B cell (primary cell): ENCODE measurements around the gene TBC1D25. TPM values are rescaled to one million over a fixed set of nuclear protein-coding genes. Genes with fewer than 3 reads are reported as not detected.

Experiments used
- ATAC-seq: fragments of 200-7000 bp; cut with Tn5 transposase; one replicate; pipeline ENCODE4 v1.10.0; 2021; ENCODE audit warnings: low read depth, mild to moderate bottlenecking, moderate number of reproducible peaks, moderate library complexity
- CTCF ChIA-PET: fragments of 350-600 bp; sonication (Branson Sonifier 250); formaldehyde crosslinking; loops from one replicate; lab custom pipeline; 2021; ENCODE audit warnings: antibody characterized with exemption, inconsistent platforms; lab: Charles Lee
- POLR2A ChIA-PET: fragments of 350-600 bp; sonication (Branson Sonifier 250); formaldehyde crosslinking; loops from one replicate; lab custom pipeline; 2021; ENCODE audit warnings: antibody characterized with exemption; lab: Charles Lee
- DNase-seq: peaks from one replicate; pipeline ENCODE4 v3.0.0; 2013
- H2AFZ ChIP-seq: 2 replicates; pipeline ENCODE4 v1.6.1; 2012; ENCODE audit warnings: mild to moderate bottlenecking, low read depth, low read length; ENCODE audit not compliant: insufficient read depth, poor library complexity, severe bottlenecking
- H3K27ac ChIP-seq, 2 donors: 1 replicate in 1 of 2; 2 replicates in 1 of 2; pipeline ENCODE4 v1.5.1; 2012 to 2013; ENCODE audit warnings: low read length in 2 of 2, mild to moderate bottlenecking in 2 of 2, moderate library complexity in 1 of 2
- H3K27me3 ChIP-seq, 4 experiments: fragments of 200-600 bp in 1 of 4; sonication (generic) in 1 of 4; replicated peaks in 1 of 4; 1 replicate in 2 of 4; 2 replicates in 2 of 4; pipeline versions ENCODE4 v1.6.1 to v1.7.0; 2013 to 2016; ENCODE audit warnings: low read length in 3 of 4, mild to moderate bottlenecking in 2 of 4, mixed read lengths in 1 of 4, moderate library complexity in 1 of 4; ENCODE audit not compliant: insufficient read depth in 4 of 4, control insufficient read depth in 3 of 4; ENCODE audit errors: control extremely low read depth in 1 of 4
- H3K36me3 ChIP-seq, 2 experiments: replicated peaks in 1 of 2; 1 replicate in 1 of 2; 2 replicates in 1 of 2; pipeline versions ENCODE4 v1.6.1 to v1.7.1; 2013; ENCODE audit warnings: low read length in 1 of 2; ENCODE audit not compliant: insufficient read depth in 2 of 2, control insufficient read depth in 1 of 2; ENCODE audit errors: control extremely low read depth in 1 of 2, extremely low read depth in 1 of 2
- H3K4me1 ChIP-seq, 2 donors: fragments of 200-600 bp in 1 of 2; sonication (generic) in 1 of 2; 1 replicate in 1 of 2; 2 replicates in 1 of 2; pipeline versions ENCODE4 v1.5.1 to v1.6.1; 2013 to 2017; ENCODE audit warnings: low read length in 2 of 2; ENCODE audit not compliant: control insufficient read depth in 2 of 2, insufficient read depth in 2 of 2
- H3K4me2 ChIP-seq: replicated peaks from 2 replicates; pipeline ENCODE3; 2012; ENCODE audit warnings: mild to moderate bottlenecking, low read depth, low read length; ENCODE audit not compliant: poor library complexity, severe bottlenecking
- H3K4me3 ChIP-seq, 5 experiments: fragments of 200-600 bp in 1 of 5; sonication (generic) in 1 of 5; 1 replicate in 3 of 5; 2 replicates in 2 of 5; pipeline versions ENCODE4 v1.5.1 to v1.7.0; 2011 to 2016; ENCODE audit warnings: low read length in 4 of 5, mild to moderate bottlenecking in 4 of 5, low read depth in 2 of 5, control low read depth in 1 of 5, moderate library complexity in 1 of 5; ENCODE audit not compliant: insufficient read depth in 1 of 5; ENCODE audit errors: control extremely low read depth in 1 of 5, extremely low read depth in 1 of 5
- H3K79me2 ChIP-seq: fragments of 200-600 bp; sonication (generic); one replicate; pipeline ENCODE4 v1.6.0; 2016; ENCODE audit warnings: low read length; ENCODE audit not compliant: control insufficient read depth, insufficient read depth
- H3K9ac ChIP-seq: fragments of 200-600 bp; sonication (generic); 2 replicates; pipeline ENCODE4 v1.6.1; 2017; ENCODE audit warnings: mild to moderate bottlenecking, low read length, moderate library complexity
- H3K9me3 ChIP-seq, 3 donors: one replicate each; pipeline versions ENCODE4 v1.6.1 to v1.7.1; 2013; ENCODE audit warnings: low read length in 2 of 3; ENCODE audit not compliant: control insufficient read depth in 2 of 3, insufficient read depth in 1 of 3; ENCODE audit errors: control extremely low read depth in 1 of 3
- H4K20me1 ChIP-seq: 2 replicates; pipeline ENCODE4 v1.6.0; 2012; ENCODE audit warnings: mild to moderate bottlenecking, low read length; ENCODE audit not compliant: insufficient read depth, control insufficient read depth, poor library complexity, severe bottlenecking
- H3K27ac Mint-ChIP-seq: one replicate; pipeline ENCODE4 v1.8.0; 2021; ENCODE audit warnings: mixed read lengths
- H3K27me3 Mint-ChIP-seq: one replicate; pipeline ENCODE4 v1.8.0; 2021; ENCODE audit warnings: mixed read lengths
- H3K4me1 Mint-ChIP-seq: one replicate; pipeline ENCODE4 v1.8.0; 2021; ENCODE audit warnings: mixed read lengths
- H3K4me3 Mint-ChIP-seq: one replicate; pipeline ENCODE4 v1.8.0; 2021; ENCODE audit warnings: mixed read lengths
- H3K9me3 Mint-ChIP-seq: one replicate; pipeline ENCODE4 v1.8.0; 2022; ENCODE audit warnings: mixed read lengths; ENCODE audit not compliant: insufficient read depth
- EZH2 ChIP-seq: IDR thresholded peaks from 2 replicates; pipeline ENCODE4 v1.6.1; 2012; ENCODE audit warnings: borderline replicate concordance, low read depth, mild to moderate bottlenecking, moderate library complexity, low read length; ENCODE audit not compliant: insufficient read depth, poor library complexity, severe bottlenecking
- WGBS: methylation state at CpG from one replicate; pipeline ENCODE4 v1.1.5; 2013; ENCODE audit warnings: missing lambda C conversion rate; ENCODE audit not compliant: insufficient coverage; 5-methylcytosine and 5-hydroxymethylcytosine counted together
- intact Hi-C: fragments of 100-400 bp; cut with micrococcal nuclease; formaldehyde crosslinking; loops from one replicate; pipeline ENCODE4 v1.10.0; 2022
- polyA plus RNA-seq: library from polyadenylated mRNA; depleted of rRNA; stranded (reverse); fragments of >200 nt; gene quantifications from 2 replicates; pipeline ENCODE4 v1.2.3, GENCODE V29; 2012
- total RNA-seq, 2 donors: library from RNA; stranded (reverse); fragments of 120-200 nt in 1 of 2; gene quantifications; 1 replicate in 1 of 2; 2 replicates in 1 of 2; pipeline versions ENCODE4 v1.2.3 to v1.2.4, GENCODE V29; 2013 to 2022
- TF ChIP-seq, protein P1 (sequence below): fragments of 200-600 bp; IDR thresholded peaks from one replicate; pipeline ENCODE4 v1.8.0; 2022; ENCODE audit warnings: antibody characterized with exemption, mild to moderate bottlenecking

Gene TBC1D25
- total and polyA plus RNA-seq, 2 donors (not counting 1 experiment from before 2014, with no cell fraction given): 24.6 to 31.5 TPM

DNA sequence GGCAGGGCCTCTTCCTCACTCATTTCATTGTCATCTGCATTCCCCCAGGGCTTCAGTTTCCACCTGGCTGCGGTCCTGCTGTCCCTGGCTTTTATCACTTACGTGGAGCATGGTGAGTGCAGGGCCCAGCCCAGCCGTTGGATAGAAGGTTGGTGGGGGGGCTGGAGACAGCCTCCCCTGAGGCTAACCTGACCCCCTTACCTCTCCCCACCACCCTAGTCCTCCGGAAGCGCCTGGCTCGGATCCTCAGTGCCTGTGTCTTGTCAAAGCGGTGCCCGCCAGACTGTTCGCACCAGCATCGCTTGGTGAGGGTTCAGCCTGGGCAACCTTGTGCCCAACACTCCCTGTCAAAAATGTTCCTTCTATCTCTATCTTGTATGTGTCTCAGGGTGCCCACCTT lies 23.7 kb upstream of the TBC1D25 start:
- no peak overlapping the region for H3K4me3 ChIP-seq
- no peak for ATAC-seq
- H3K4me1 ChIP-seq: peaks cover 5% of the 10 kb centered on the region in 2 donors
- H3K27ac ChIP-seq: no peak overlapping the region
- H2AFZ ChIP-seq: no peak overlapping the region
- Mint-ChIP-seq H3K27ac (no peak overlapping the region), H3K27me3 (no peaks in the 10 kb centered on the region), H3K4me3 (no peak overlapping the region), H3K4me1 (peaks cover 3% of the 10 kb centered on the region), H3K9me3 (no peaks in the 10 kb centered on the region)
- 99% methylated on average over 7 of the region's 10 CpGs for WGBS
- H3K9me3 ChIP-seq: no peaks in the 10 kb centered on the region
- TF ChIP-seq, protein P1, sequence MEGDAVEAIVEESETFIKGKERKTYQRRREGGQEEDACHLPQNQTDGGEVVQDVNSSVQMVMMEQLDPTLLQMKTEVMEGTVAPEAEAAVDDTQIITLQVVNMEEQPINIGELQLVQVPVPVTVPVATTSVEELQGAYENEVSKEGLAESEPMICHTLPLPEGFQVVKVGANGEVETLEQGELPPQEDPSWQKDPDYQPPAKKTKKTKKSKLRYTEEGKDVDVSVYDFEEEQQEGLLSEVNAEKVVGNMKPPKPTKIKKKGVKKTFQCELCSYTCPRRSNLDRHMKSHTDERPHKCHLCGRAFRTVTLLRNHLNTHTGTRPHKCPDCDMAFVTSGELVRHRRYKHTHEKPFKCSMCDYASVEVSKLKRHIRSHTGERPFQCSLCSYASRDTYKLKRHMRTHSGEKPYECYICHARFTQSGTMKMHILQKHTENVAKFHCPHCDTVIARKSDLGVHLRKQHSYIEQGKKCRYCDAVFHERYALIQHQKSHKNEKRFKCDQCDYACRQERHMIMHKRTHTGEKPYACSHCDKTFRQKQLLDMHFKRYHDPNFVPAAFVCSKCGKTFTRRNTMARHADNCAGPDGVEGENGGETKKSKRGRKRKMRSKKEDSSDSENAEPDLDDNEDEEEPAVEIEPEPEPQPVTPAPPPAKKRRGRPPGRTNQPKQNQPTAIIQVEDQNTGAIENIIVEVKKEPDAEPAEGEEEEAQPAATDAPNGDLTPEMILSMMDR: no peak
- TF ChIP-seq EZH2: no peak
- H3K9ac ChIP-seq: no peak overlapping the region
- intact Hi-C loops: no loop called here
- CTCF ChIA-PET: no interaction called here
- no peaks in the 10 kb centered on the region for H3K36me3 ChIP-seq
- H3K79me2 ChIP-seq: no peaks in the 10 kb centered on the region
- DNase-seq: no peak
- no peaks in the 10 kb centered on the region for H4K20me1 ChIP-seq
- no peak overlapping the region for H3K4me2 ChIP-seq
- no peaks in the 10 kb centered on the region for H3K27me3 ChIP-seq
- POLR2A ChIA-PET: no interaction called here

DNA sequence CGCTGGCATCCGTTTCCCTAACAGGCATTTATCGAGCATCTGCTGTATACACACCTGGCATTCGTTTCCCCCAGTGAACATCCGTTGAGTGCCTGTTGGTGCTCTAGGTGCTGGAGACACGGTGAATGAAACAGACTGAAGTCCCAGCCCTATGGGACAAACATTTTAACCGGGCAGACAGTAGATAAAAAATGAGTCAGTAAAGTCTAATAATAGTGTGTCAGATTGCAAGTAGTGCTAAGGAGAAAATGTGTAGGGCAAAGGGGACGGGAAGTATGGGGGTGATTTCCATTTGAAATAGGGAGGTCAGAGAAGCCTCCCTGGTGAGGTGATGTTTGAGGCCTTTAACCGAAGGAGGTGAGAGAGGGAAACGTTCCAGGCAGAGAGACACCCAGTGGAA lies 23.2 kb upstream of the TBC1D25 start:
- H3K36me3 ChIP-seq: no peaks in the 10 kb centered on the region
- H3K9ac ChIP-seq: no peak overlapping the region
- H4K20me1 ChIP-seq: no peaks in the 10 kb centered on the region
- POLR2A ChIA-PET: no interaction called here
- no peaks in the 10 kb centered on the region for H3K79me2 ChIP-seq
- no peaks in the 10 kb centered on the region for H3K27me3 ChIP-seq
- WGBS: 84% methylated on average over 2 of the region's 10 CpGs
- H3K27ac ChIP-seq: no peak overlapping the region
- Mint-ChIP-seq H3K4me1 (peaks cover 7% of the 10 kb centered on the region), H3K27ac (no peak overlapping the region), H3K4me3 (no peak overlapping the region), H3K27me3 (no peaks in the 10 kb centered on the region), H3K9me3 (no peaks in the 10 kb centered on the region)
- peaks cover 9% of the 10 kb centered on the region in 2 donors for H3K4me1 ChIP-seq
- H3K4me2 ChIP-seq: no peak overlapping the region
- H2AFZ ChIP-seq: no peak overlapping the region
- intact Hi-C loops: no loop called here
- H3K9me3 ChIP-seq: no peaks in the 10 kb centered on the region
- no peak for DNase-seq
- no peak for ATAC-seq
- no peak overlapping the region for H3K4me3 ChIP-seq
- TF ChIP-seq, protein P1: no peak
- TF ChIP-seq EZH2: no peak
- CTCF ChIA-PET: no interaction called here
